NCI-H1436 (cell line): Measurements from ENCODE around the gene ETV6.

Experiments
- DNase-seq: peaks from one replicate; lab custom pipeline; 2025; lab: John Stamatoyannopoulos, UW

Gene ETV6

GRCh38 chr12:11861864-11862600, 212.6 kb downstream of the ETV6 start:
- DNase-seq, result no peak

- no peak for DNase-seq
Observed at GRCh38 chr12:11862798-11863197, 213.3 kb downstream of the ETV6 start.

- DNase-seq, result no peak
Observed at GRCh38 chr12:11863478-11863906, 214.0 kb downstream of the ETV6 start.

- DNase-seq, result no peak
Observed at GRCh38 chr12:11863988-11864387, 214.5 kb downstream of the ETV6 start.

- no peak for DNase-seq
Observed at GRCh38 chr12:11865824-11866223, 216.3 kb downstream of the ETV6 start.

GRCh38 chr12:11868027-11868426, 218.6 kb downstream of the ETV6 start:
- no peak for DNase-seq

GRCh38 chr12:11869406-11869805, 219.9 kb downstream of the ETV6 start:
- DNase-seq, result no peak

GRCh38 chr12:11870041-11870451, 220.6 kb downstream of the ETV6 start:
- no peak for DNase-seq

GRCh38 chr12:11872055-11872454, 222.6 kb downstream of the ETV6 start:
- DNase-seq, result no peak

GRCh38 chr12:11875414-11875935, 226.0 kb downstream of the ETV6 start:
- DNase-seq, result no peak

- no peak for DNase-seq
Observed at GRCh38 chr12:11876307-11876706, 226.8 kb downstream of the ETV6 start.

- no peak for DNase-seq
Observed at GRCh38 chr12:11877102-11877826, 227.8 kb downstream of the ETV6 start.

GRCh38 chr12:11877869-11878780, 228.7 kb downstream of the ETV6 start:
- DNase-seq, result no peak

GRCh38 chr12:11879306-11879705, 229.8 kb downstream of the ETV6 start:
- no peak for DNase-seq

- no peak for DNase-seq
Observed at GRCh38 chr12:11880381-11880780, 230.9 kb downstream of the ETV6 start.

GRCh38 chr12:11881835-11882234, 232.4 kb downstream of the ETV6 start:
- DNase-seq, result no peak

GRCh38 chr12:11882301-11883019, 233.0 kb downstream of the ETV6 start:
- no peak for DNase-seq

GRCh38 chr12:11884116-11884515, 234.6 kb downstream of the ETV6 start:
- no peak for DNase-seq

- no peak for DNase-seq
Observed at GRCh38 chr12:11884706-11885105, 235.2 kb downstream of the ETV6 start.

GRCh38 chr12:11885261-11886038, 236.0 kb downstream of the ETV6 start:
- no peak for DNase-seq

- no peak for DNase-seq
Observed at GRCh38 chr12:11886339-11886738, 236.9 kb downstream of the ETV6 start.
